WTC11 (cell line): Measurements from ENCODE around the gene PDE1C. TPM values are rescaled to one million over a fixed set of nuclear protein-coding genes. Genes with fewer than 3 reads are reported as not detected.

Source experiments
- ATAC-seq: fragments of 200-7000 bp; cut with Tn5 transposase; 2 replicates; pipeline ENCODE4 v1.10.0; 2021; ENCODE audit warnings: mild to moderate bottlenecking, moderate library complexity
- CTCF ChIA-PET: fragments of 300-600 bp; sonication (Branson Sonifier 250); formaldehyde crosslinking; loops from one replicate; lab custom pipeline; 2021; ENCODE audit warnings: antibody characterized with exemption; lab: Charles Lee
- POLR2A ChIA-PET: fragments of 350-600 bp; sonication (Branson Sonifier 250); formaldehyde crosslinking; loops from one replicate; lab custom pipeline; 2021; ENCODE audit warnings: antibody characterized with exemption; lab: Charles Lee
- DNase-seq: peaks from one replicate; pipeline ENCODE4 v3.0.0; 2021; ENCODE audit warnings: low spot score
- H3K27ac Mint-ChIP-seq: 2 replicates; pipeline ENCODE4 v1.8.0; 2021; ENCODE audit warnings: mixed read lengths
- H3K27me3 Mint-ChIP-seq: 2 replicates; pipeline ENCODE4 v1.8.0; 2021; ENCODE audit warnings: low read depth, mild to moderate bottlenecking, moderate library complexity, mixed read lengths
- H3K36me3 Mint-ChIP-seq: 2 replicates; pipeline ENCODE4 v1.8.0; 2021; ENCODE audit warnings: mixed read lengths
- H3K4me1 Mint-ChIP-seq: 2 replicates; pipeline ENCODE4 v1.8.0; 2022; ENCODE audit warnings: mixed read lengths
- H3K4me3 Mint-ChIP-seq: 2 replicates; pipeline ENCODE4 v1.8.0; 2021; ENCODE audit warnings: mild to moderate bottlenecking, moderate library complexity, mixed read lengths
- H3K9me3 Mint-ChIP-seq: 2 replicates; pipeline ENCODE4 v1.8.0; 2021; ENCODE audit warnings: mixed read lengths
- ELF4 ChIP-seq: sonication (generic); formaldehyde crosslinking; IDR thresholded peaks from 2 replicates; pipeline ENCODE4 v1.8.1; 2022; ENCODE audit warnings: low read depth, mild to moderate bottlenecking, moderate library complexity, missing genetic modification reagents
- GTF2I ChIP-seq: fragments of 250-450 bp; sonication (Bioruptor Pico); conservative IDR thresholded peaks from 2 replicates; pipeline ENCODE4 v1.4.0; 2021; ENCODE audit warnings: mild to moderate bottlenecking
- NFATC4 ChIP-seq: fragments of 250-450 bp; sonication (Bioruptor Pico); IDR thresholded peaks from 2 replicates; pipeline ENCODE4 v1.9.0; 2021; ENCODE audit warnings: mild to moderate bottlenecking
- NFE2L1 ChIP-seq: sonication (generic); formaldehyde crosslinking; IDR thresholded peaks from 2 replicates; pipeline ENCODE4 v1.8.1; 2023; ENCODE audit warnings: missing genetic modification reagents
- NR3C1 ChIP-seq: sonication (generic); formaldehyde crosslinking; conservative IDR thresholded peaks from 2 replicates; pipeline ENCODE4 v1.8.1; 2023; ENCODE audit warnings: low read depth, mild to moderate bottlenecking, missing genetic modification reagents
- PRRX2 ChIP-seq: fragments of 250-450 bp; sonication (Bioruptor Pico); IDR thresholded peaks from 2 replicates; pipeline ENCODE4 v1.8.0; 2021; ENCODE audit warnings: mild to moderate bottlenecking
- TCF7 ChIP-seq: sonication (generic); formaldehyde crosslinking; IDR thresholded peaks from 2 replicates; pipeline ENCODE4 v1.8.0; 2022; ENCODE audit warnings: mild to moderate bottlenecking, low read depth, missing genetic modification reagents, moderate library complexity
- ZNF138 ChIP-seq: sonication (generic); formaldehyde crosslinking; conservative IDR thresholded peaks from 2 replicates; pipeline ENCODE4 v1.8.1; 2022; ENCODE audit warnings: mild to moderate bottlenecking, moderate library complexity, missing genetic modification reagents
- ZNF232 ChIP-seq: sonication (generic); formaldehyde crosslinking; IDR thresholded peaks from 2 replicates; pipeline ENCODE4 v1.8.0; 2022; ENCODE audit warnings: mild to moderate bottlenecking, missing genetic modification reagents
- ZNF416 ChIP-seq: fragments of 250-450 bp; sonication (Bioruptor Pico); IDR thresholded peaks from 2 replicates; pipeline ENCODE4 v1.9.0; 2021; ENCODE audit warnings: mild to moderate bottlenecking, inconsistent platforms
- ZNF671 ChIP-seq: fragments of 250-450 bp; sonication (Bioruptor Pico); IDR thresholded peaks from 2 replicates; pipeline ENCODE4 v1.8.0; 2021; ENCODE audit warnings: mild to moderate bottlenecking
- total RNA-seq: library from RNA; stranded (reverse); gene quantifications from 3 replicates; pipeline ENCODE4 v1.2.3, GENCODE V29; 2021
- TF ChIP-seq, protein P1 (sequence below): sonication (generic); formaldehyde crosslinking; IDR thresholded peaks from 2 replicates; pipeline ENCODE4 v1.8.0; 2023; ENCODE audit warnings: missing genetic modification reagents
- TF ChIP-seq, protein P2 (sequence below): fragments of 250-450 bp; sonication (Bioruptor Pico); IDR thresholded peaks from 2 replicates; pipeline ENCODE4 v1.9.0; 2021; ENCODE audit warnings: mild to moderate bottlenecking
- TF ChIP-seq, protein P3 (sequence below): fragments of 250-450 bp; sonication (Bioruptor Pico); conservative IDR thresholded peaks from 2 replicates; pipeline ENCODE4 v1.9.0; 2021; ENCODE audit warnings: mild to moderate bottlenecking
- TF ChIP-seq, protein P4 (sequence below): sonication (generic); formaldehyde crosslinking; IDR thresholded peaks from 2 replicates; pipeline ENCODE4 v1.8.1; 2023; ENCODE audit warnings: mild to moderate bottlenecking, missing genetic modification reagents
- TF ChIP-seq, protein P5 (sequence below): sonication (generic); formaldehyde crosslinking; IDR thresholded peaks from 2 replicates; pipeline ENCODE4 v1.8.1; 2022; ENCODE audit warnings: mild to moderate bottlenecking, missing genetic modification reagents, moderate library complexity, borderline replicate concordance
- TF ChIP-seq, protein P6 (sequence below): sonication (generic); formaldehyde crosslinking; conservative IDR thresholded peaks from 2 replicates; pipeline ENCODE4 v1.8.1; 2023; ENCODE audit warnings: mild to moderate bottlenecking, low read depth, missing genetic modification reagents, moderate library complexity
- TF ChIP-seq, protein P7 (sequence below): fragments of 250-450 bp; sonication (Bioruptor Pico); IDR thresholded peaks from 2 replicates; pipeline ENCODE4 v1.9.0; 2021; ENCODE audit warnings: moderate library complexity, mild to moderate bottlenecking, inconsistent platforms, borderline replicate concordance

The PDE1C gene
- total RNA-seq, 1 experiment from 2014 or later = 0.55 TPM

DNA sequence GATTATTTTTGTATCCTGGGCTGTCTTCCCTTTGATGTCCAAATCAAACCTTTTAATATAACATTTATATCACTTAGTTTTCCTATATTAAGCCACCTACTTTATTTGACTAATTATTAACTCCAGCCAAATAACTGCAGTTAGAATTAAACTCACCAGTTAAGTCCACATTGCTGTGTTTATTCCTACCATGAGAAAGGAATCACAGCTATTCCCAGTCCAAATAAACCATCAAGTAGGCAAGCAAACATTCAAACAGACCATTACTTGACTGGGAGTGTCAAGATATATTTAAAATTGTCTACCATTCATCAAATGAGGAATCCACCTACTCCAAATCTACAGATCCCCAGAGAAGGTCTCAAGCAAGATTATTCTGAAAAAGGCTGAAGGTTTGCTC is 22.4 kb downstream of the PDE1C start:
- Mint-ChIP-seq H3K4me3 (no peak overlapping the region), H3K27ac (no peak overlapping the region), H3K27me3 (peaks cover 27% of the 10 kb centered on the region), H3K9me3 (peaks cover 5% of the 10 kb centered on the region; the same call in 1 of the 2 replicates), H3K4me1 (peaks cover 14% of the 10 kb centered on the region), H3K36me3 (no peaks in the 10 kb centered on the region)
- ATAC-seq (no peak), DNase-seq (no peak)
- TF ChIP-seq GTF2I (CRISPR knock-in tag) (no peak), NFATC4 (CRISPR knock-in tag) (no peak)
- TF ChIP-seq, protein P1, sequence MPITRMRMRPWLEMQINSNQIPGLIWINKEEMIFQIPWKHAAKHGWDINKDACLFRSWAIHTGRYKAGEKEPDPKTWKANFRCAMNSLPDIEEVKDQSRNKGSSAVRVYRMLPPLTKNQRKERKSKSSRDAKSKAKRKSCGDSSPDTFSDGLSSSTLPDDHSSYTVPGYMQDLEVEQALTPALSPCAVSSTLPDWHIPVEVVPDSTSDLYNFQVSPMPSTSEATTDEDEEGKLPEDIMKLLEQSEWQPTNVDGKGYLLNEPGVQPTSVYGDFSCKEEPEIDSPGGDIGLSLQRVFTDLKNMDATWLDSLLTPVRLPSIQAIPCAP (CRISPR knock-in tag) = no peak
- TF ChIP-seq, protein P2, sequence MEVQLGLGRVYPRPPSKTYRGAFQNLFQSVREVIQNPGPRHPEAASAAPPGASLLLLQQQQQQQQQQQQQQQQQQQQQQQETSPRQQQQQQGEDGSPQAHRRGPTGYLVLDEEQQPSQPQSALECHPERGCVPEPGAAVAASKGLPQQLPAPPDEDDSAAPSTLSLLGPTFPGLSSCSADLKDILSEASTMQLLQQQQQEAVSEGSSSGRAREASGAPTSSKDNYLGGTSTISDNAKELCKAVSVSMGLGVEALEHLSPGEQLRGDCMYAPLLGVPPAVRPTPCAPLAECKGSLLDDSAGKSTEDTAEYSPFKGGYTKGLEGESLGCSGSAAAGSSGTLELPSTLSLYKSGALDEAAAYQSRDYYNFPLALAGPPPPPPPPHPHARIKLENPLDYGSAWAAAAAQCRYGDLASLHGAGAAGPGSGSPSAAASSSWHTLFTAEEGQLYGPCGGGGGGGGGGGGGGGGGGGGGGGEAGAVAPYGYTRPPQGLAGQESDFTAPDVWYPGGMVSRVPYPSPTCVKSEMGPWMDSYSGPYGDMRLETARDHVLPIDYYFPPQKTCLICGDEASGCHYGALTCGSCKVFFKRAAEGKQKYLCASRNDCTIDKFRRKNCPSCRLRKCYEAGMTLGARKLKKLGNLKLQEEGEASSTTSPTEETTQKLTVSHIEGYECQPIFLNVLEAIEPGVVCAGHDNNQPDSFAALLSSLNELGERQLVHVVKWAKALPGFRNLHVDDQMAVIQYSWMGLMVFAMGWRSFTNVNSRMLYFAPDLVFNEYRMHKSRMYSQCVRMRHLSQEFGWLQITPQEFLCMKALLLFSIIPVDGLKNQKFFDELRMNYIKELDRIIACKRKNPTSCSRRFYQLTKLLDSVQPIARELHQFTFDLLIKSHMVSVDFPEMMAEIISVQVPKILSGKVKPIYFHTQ (CRISPR knock-in tag) = no peak
- POLR2A ChIA-PET = no interaction called here
- CTCF ChIA-PET = interaction anchor here (1.1 kb wide), 1 partner anchor 14 kb away, joined by 5 read pairs; no protein-coding TSS in a partner anchor

DNA sequence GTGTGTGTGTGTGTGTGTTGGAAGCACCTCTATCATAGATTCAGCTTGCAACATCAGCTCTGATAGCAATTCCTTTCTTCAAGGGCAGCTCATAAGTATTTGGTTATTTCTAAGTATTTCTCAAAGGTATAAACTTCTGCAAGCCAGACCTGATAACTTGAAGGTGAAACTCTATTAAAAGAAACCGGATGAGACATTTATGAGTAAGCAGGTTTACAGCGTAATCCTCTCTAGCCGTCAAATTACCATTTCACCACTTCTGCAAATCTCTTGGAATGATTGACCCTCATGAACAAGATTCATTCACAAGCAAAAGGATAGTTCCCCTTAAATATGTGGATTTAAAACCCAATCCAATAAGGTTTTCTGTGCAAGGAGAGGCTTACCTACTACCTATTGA is 23.1 kb downstream of the PDE1C start:
- ATAC-seq (no peak), DNase-seq (no peak)
- ChIA-PET CTCF (no interaction called here), POLR2A (no interaction called here)
- Mint-ChIP-seq H3K4me3 (no peak overlapping the region), H3K36me3 (no peaks in the 10 kb centered on the region), H3K27ac (no peak overlapping the region), H3K9me3 (peaks cover 3% of the 10 kb centered on the region; the same call in 1 of the 2 replicates), H3K27me3 (peaks cover 32% of the 10 kb centered on the region), H3K4me1 (peaks cover 18% of the 10 kb centered on the region)
- no peak for TF ChIP-seq ZNF671 (CRISPR knock-in tag)

DNA sequence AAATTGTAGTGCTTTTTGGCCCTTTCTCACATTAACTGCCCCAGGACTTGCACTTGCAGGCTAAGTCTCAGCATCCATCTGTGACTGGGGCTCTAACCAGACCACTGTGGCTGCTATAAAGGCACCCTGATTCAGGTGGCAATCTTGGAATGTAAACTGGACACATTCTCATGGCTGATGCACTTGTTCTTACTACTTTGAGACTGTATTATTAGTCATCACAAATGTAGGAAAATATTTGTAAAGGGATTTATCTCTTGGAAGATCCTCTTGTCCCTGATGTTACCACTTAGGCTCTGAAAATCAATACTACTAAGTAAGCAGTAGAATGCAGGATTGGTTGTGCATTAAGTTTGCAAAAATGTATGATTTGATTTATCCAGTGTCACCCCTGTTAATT is 25.0 kb downstream of the PDE1C start:
- Mint-ChIP-seq H3K36me3 (no peaks in the 10 kb centered on the region), H3K4me3 (no peak overlapping the region), H3K4me1 (peaks cover 18% of the 10 kb centered on the region), H3K27ac (no peak overlapping the region), H3K9me3 (no peaks in the 10 kb centered on the region), H3K27me3 (peaks cover 28% of the 10 kb centered on the region)
- DNase-seq (no peak), ATAC-seq (no peak)
- CTCF ChIA-PET = no interaction called here
- POLR2A ChIA-PET = no interaction called here
- TF ChIP-seq ZNF138 (no peak), PRRX2 (CRISPR knock-in tag) (no peak), TCF7 (CRISPR knock-in tag) (no peak), NFE2L1 (CRISPR knock-in tag) (no peak), ELF4 (CRISPR knock-in tag) (no peak), NR3C1 (no peak), ZNF232 (CRISPR knock-in tag) (no peak), ZNF416 (CRISPR knock-in tag) (no peak)
- TF ChIP-seq, protein P3, sequence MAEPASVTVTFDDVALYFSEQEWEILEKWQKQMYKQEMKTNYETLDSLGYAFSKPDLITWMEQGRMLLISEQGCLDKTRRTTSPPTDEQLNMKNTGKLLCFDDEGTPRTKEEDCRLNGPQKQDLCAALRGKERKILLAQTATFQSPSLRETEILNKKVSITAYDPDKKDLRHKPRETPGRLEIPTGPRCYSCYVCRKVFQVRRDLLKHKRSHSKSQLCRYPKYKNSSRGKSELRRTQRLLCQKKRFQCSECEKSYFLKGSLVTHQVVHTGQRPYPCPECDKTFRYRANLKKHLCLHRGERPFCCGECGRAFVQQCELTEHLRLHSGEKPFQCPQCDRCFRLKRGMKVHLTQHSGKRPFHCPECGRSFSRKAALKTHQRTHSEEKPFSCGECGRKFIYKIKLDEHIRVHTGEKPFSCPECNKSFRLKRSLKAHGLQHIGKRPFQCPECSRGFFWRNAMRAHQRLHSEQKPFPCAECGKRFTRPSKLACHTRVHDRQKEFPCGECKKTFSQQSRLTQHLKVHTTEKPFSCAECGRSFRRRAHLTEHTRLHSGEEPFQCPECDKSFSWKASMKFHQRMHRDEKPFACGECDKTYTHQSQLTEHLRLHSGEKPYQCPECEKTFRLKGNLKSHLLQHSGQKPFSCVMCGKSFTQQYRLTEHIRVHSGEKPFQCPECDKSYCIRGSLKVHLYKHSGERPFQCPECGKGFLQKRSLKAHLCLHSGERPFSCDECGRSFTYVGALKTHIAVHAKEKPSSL (CRISPR knock-in tag) = no peak
- TF ChIP-seq, protein P4, sequence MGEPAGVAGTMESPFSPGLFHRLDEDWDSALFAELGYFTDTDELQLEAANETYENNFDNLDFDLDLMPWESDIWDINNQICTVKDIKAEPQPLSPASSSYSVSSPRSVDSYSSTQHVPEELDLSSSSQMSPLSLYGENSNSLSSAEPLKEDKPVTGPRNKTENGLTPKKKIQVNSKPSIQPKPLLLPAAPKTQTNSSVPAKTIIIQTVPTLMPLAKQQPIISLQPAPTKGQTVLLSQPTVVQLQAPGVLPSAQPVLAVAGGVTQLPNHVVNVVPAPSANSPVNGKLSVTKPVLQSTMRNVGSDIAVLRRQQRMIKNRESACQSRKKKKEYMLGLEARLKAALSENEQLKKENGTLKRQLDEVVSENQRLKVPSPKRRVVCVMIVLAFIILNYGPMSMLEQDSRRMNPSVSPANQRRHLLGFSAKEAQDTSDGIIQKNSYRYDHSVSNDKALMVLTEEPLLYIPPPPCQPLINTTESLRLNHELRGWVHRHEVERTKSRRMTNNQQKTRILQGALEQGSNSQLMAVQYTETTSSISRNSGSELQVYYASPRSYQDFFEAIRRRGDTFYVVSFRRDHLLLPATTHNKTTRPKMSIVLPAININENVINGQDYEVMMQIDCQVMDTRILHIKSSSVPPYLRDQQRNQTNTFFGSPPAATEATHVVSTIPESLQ (CRISPR knock-in tag) = no peak
- TF ChIP-seq, protein P5, sequence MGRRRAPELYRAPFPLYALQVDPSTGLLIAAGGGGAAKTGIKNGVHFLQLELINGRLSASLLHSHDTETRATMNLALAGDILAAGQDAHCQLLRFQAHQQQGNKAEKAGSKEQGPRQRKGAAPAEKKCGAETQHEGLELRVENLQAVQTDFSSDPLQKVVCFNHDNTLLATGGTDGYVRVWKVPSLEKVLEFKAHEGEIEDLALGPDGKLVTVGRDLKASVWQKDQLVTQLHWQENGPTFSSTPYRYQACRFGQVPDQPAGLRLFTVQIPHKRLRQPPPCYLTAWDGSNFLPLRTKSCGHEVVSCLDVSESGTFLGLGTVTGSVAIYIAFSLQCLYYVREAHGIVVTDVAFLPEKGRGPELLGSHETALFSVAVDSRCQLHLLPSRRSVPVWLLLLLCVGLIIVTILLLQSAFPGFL = no peak
- TF ChIP-seq, protein P6, sequence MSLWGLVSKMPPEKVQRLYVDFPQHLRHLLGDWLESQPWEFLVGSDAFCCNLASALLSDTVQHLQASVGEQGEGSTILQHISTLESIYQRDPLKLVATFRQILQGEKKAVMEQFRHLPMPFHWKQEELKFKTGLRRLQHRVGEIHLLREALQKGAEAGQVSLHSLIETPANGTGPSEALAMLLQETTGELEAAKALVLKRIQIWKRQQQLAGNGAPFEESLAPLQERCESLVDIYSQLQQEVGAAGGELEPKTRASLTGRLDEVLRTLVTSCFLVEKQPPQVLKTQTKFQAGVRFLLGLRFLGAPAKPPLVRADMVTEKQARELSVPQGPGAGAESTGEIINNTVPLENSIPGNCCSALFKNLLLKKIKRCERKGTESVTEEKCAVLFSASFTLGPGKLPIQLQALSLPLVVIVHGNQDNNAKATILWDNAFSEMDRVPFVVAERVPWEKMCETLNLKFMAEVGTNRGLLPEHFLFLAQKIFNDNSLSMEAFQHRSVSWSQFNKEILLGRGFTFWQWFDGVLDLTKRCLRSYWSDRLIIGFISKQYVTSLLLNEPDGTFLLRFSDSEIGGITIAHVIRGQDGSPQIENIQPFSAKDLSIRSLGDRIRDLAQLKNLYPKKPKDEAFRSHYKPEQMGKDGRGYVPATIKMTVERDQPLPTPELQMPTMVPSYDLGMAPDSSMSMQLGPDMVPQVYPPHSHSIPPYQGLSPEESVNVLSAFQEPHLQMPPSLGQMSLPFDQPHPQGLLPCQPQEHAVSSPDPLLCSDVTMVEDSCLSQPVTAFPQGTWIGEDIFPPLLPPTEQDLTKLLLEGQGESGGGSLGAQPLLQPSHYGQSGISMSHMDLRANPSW (CRISPR knock-in tag) = no peak
- TF ChIP-seq, protein P7, sequence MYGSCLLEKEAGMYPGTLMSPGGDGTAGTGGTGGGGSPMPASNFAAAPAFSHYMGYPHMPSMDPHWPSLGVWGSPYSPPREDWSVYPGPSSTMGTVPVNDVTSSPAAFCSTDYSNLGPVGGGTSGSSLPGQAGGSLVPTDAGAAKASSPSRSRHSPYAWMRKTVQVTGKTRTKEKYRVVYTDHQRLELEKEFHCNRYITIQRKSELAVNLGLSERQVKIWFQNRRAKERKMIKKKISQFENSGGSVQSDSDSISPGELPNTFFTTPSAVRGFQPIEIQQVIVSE = no peak
